GM18520 (cell line): Measurements from ENCODE around the gene E2F8.

Source experiments
- ATAC-seq: cut with Tn5 transposase; IDR thresholded peaks from one replicate; pipeline ENCODE4 v1.9.1; 2021; ENCODE audit not compliant: unreplicated experiment

Gene E2F8

GRCh38 chr11:19187833-19188258, 52.9 kb downstream of the E2F8 start:
- no peak for ATAC-seq

- ATAC-seq, result no peak
Measured at GRCh38 chr11:19187114-19187832, 53.5 kb downstream of the E2F8 start.

- no peak for ATAC-seq
Measured at GRCh38 chr11:19185516-19186052, 55.2 kb downstream of the E2F8 start.

GRCh38 chr11:19185036-19185435, 55.7 kb downstream of the E2F8 start:
- no peak for ATAC-seq

- ATAC-seq, result no peak
Measured at GRCh38 chr11:19183646-19184045, 57.1 kb downstream of the E2F8 start.

GRCh38 chr11:19181531-19182261, 59.0 kb downstream of the E2F8 start:
- ATAC-seq, result no peak

- ATAC-seq, result no peak
Measured at GRCh38 chr11:19176629-19177186, 64.0 kb downstream of the E2F8 start.
